Stomach (tissue), 4 donors: Measurements from ENCODE around the gene FDX1.

ENCODE experiments used
- EP300 ChIP-seq: sonication (generic); formaldehyde crosslinking; IDR thresholded peaks from one replicate; pipeline ENCODE4 v1.6.1; 2017; ENCODE audit warnings: antibody characterized with exemption
- POLR2A ChIP-seq, 4 donors: fragments of 450-650 bp; IDR thresholded peaks; one replicate each; pipeline ENCODE4 v1.6.1; 2016; ENCODE audit warnings: antibody characterized with exemption in 4 of 4, control low read depth in 2 of 4, mild to moderate bottlenecking in 1 of 4, moderate library complexity in 1 of 4
- POLR2AphosphoS5 ChIP-seq, 3 donors: sonication (generic); formaldehyde crosslinking; IDR thresholded peaks; one replicate each; pipeline ENCODE4 v1.6.1; 2016; ENCODE audit warnings: antibody characterized with exemption in 3 of 3
- TF ChIP-seq, protein P1 (sequence below), 7 experiments: fragments of 450-650 bp in 4 of 7; fragments of 200-600 bp in 3 of 7; sonication (generic) in 3 of 7; IDR thresholded peaks; one replicate each; pipeline ENCODE4 v1.5.1; 2016 to 2019; ENCODE audit warnings: antibody characterized with exemption in 7 of 7, control low read depth in 2 of 7, mild to moderate bottlenecking in 1 of 7

DNA sequence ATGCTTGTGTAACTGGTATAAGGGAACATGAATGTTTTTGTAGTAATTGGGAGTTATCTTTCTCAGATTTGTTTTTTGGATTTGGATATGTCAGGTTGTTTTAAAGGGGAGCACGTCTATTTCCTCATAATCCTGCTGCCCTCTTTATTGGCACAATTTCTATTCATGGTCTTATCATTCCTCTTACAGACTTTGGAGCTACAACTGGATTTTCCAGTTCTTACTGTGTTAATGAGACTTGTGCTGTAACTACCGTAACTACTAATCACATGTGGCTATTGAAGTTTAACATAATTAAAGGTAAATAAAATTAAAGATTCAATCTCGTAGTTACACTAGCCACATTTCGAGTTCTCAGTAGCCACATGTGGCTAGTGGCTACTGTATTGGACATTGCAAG, 1.9 kb downstream of the FDX1 start:
- TF ChIP-seq POLR2AphosphoS5 (IDR thresholded peaks at IDR 0.05) (peak in 1 of 3 donors; percentile 50), EP300 (no peak), POLR2A (IDR thresholded peaks at IDR 0.05) (no peak)
- TF ChIP-seq, protein P1, sequence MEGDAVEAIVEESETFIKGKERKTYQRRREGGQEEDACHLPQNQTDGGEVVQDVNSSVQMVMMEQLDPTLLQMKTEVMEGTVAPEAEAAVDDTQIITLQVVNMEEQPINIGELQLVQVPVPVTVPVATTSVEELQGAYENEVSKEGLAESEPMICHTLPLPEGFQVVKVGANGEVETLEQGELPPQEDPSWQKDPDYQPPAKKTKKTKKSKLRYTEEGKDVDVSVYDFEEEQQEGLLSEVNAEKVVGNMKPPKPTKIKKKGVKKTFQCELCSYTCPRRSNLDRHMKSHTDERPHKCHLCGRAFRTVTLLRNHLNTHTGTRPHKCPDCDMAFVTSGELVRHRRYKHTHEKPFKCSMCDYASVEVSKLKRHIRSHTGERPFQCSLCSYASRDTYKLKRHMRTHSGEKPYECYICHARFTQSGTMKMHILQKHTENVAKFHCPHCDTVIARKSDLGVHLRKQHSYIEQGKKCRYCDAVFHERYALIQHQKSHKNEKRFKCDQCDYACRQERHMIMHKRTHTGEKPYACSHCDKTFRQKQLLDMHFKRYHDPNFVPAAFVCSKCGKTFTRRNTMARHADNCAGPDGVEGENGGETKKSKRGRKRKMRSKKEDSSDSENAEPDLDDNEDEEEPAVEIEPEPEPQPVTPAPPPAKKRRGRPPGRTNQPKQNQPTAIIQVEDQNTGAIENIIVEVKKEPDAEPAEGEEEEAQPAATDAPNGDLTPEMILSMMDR (IDR thresholded peaks at IDR 0.05), result peak in 1 of 7 experiments; percentile 8
